Tibial nerve (tissue), 4 donors: ENCODE data around the gene ZFPM1. TPM values are rescaled to one million over a fixed set of nuclear protein-coding genes. Genes with fewer than 3 reads are reported as not detected.

Experiments used
- DNase-seq, 2 donors: peaks; one replicate each; pipeline ENCODE4 v3.0.0-alpha.2; 2019; ENCODE audit warnings: low spot score in 2 of 2
- H3K27ac ChIP-seq, 4 donors: fragments of 200-600 bp; sonication (generic) in 3 of 4; one replicate each; pipeline ENCODE4 v1.5.1; 2017 to 2019; ENCODE audit warnings: mild to moderate bottlenecking in 1 of 4
- H3K27me3 ChIP-seq, 2 donors: fragments of 200-600 bp; sonication (generic) in 1 of 2; one replicate each; pipeline versions ENCODE4 v1.5.1 to v1.6.0; 2017 to 2019
- H3K36me3 ChIP-seq, 3 donors: fragments of 200-600 bp; sonication (generic); one replicate each; pipeline ENCODE4 v1.5.1; 2018 to 2019
- H3K4me1 ChIP-seq, 4 donors: fragments of 200-600 bp; sonication (generic) in 3 of 4; one replicate each; pipeline ENCODE4 v1.5.1; 2017 to 2019
- H3K4me3 ChIP-seq, 4 donors: fragments of 200-600 bp; sonication (generic) in 3 of 4; one replicate each; pipeline ENCODE4 v1.5.1; 2017 to 2019; ENCODE audit warnings: mild to moderate bottlenecking in 1 of 4, moderate library complexity in 1 of 4
- H3K9me3 ChIP-seq, 4 donors: fragments of 200-600 bp; sonication (generic) in 3 of 4; one replicate each; pipeline ENCODE4 v1.5.1; 2017 to 2019
- CTCF ChIP-seq, 5 experiments: fragments of 200-600 bp in 3 of 5; fragments of 450-650 bp in 2 of 5; sonication (generic) in 3 of 5; IDR thresholded peaks; one replicate each; pipeline ENCODE4 v1.5.1; 2016 to 2019; ENCODE audit warnings: antibody characterized with exemption in 5 of 5, mild to moderate bottlenecking in 3 of 5, moderate library complexity in 2 of 5
- EP300 ChIP-seq, 2 donors: sonication (generic); formaldehyde crosslinking; IDR thresholded peaks; one replicate each; pipeline ENCODE4 v1.6.1; 2017; ENCODE audit warnings: antibody characterized with exemption in 2 of 2, mild to moderate bottlenecking in 1 of 2
- POLR2A ChIP-seq, 2 donors: fragments of 450-650 bp; IDR thresholded peaks; one replicate each; pipeline ENCODE4 v1.6.1; 2017; ENCODE audit warnings: antibody characterized with exemption in 2 of 2, mild to moderate bottlenecking in 2 of 2, moderate library complexity in 2 of 2
- WGBS, 2 donors: methylation state at CpG; one replicate each; pipeline ENCODE4 v1.1.5; 2018; 5-methylcytosine and 5-hydroxymethylcytosine counted together
- total RNA-seq, 4 donors: library from RNA; depleted of rRNA; stranded (reverse); fragments of >200 nt; gene quantifications; one replicate each; pipeline ENCODE4 v1.1.0, GENCODE V29; 2016

Gene ZFPM1
- total RNA-seq, 4 donors from 2014 or later: 0.44 to 1.2 (median 0.71) TPM

DNA sequence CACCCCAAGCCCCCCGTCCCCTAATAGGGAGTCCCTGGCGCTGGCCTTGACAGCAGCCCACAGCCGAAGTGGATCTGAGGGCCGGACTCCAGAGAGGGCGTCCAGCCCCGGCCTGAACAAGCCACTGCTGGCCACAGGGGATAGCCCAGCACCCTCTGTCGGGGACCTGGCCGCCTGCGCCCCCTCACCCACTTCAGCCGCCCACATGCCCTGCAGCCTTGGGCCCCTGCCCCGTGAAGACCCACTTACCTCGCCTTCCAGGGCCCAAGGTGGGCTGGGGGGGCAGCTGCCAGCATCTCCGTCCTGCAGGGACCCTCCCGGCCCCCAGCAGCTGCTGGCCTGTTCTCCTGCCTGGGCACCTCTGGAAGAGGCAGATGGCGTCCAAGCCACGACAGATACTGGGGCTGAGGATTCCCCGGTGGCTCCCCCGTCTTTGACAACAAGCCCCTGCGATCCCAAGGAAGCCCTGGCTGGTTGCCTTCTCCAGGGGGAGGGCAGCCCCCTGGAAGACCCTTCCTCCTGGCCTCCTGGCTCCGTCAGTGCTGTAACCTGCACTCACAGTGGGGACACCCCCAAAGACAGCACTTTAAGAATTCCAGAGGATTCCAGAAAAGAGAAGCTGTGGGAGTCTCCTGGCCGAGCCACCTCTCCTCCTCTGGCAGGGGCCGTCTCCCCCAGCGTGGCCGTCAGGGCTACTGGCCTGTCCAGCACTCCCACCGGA, 19.3 kb upstream of the ZFPM1 start:
- H3K27me3 ChIP-seq: peaks cover 0 to 22% of the 10 kb centered on the region in 2 donors
- WGBS, 2 donors: 88 to 91% methylated on average over 12 to 22 of the region's 25 CpGs
- no peak for TF ChIP-seq CTCF (IDR thresholded peaks at IDR 0.05)
- no peak for TF ChIP-seq EP300 (IDR thresholded peaks at IDR 0.05)
- no peak for TF ChIP-seq POLR2A (IDR thresholded peaks at IDR 0.05)

DNA sequence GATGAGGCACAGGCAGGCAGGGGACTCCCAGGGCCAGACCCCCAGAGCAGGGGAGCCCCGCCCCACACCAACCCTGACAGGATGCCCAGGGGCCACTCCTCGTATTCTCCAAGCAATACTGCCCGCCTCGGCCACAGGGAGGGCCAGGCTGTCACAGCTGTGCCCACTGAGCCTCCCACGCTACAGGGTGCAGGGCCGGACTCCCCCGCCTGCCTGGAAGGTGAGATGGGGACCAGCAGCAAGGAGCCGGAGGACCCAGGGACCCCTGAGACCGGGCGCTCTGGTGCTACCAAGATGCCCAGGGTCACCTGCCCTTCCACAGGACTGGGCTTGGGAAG, 18.8 kb upstream of the ZFPM1 start:
- TF ChIP-seq CTCF (IDR thresholded peaks at IDR 0.05) (no peak), EP300 (IDR thresholded peaks at IDR 0.05) (no peak), POLR2A (IDR thresholded peaks at IDR 0.05) (no peak)
- Histone ChIP-seq H3K27me3 (peaks cover 0 to 17% of the 10 kb centered on the region in 2 donors), H3K36me3 (no peaks in the 10 kb centered on the region), H3K4me3 (no peak overlapping the region), H3K4me1 (peaks cover 0 to 29% (median 2%) of the 10 kb centered on the region in 4 donors), H3K9me3 (no peaks in the 10 kb centered on the region), H3K27ac (no peak overlapping the region)
- 85 to 100% methylated on average over 3 to 6 of the region's 10 CpGs for WGBS, 2 donors
- DNase-seq: no peak

More for the DNA sequence above, 19.3 kb upstream of the ZFPM1 start:
- Histone ChIP-seq H3K36me3 (no peaks in the 10 kb centered on the region), H3K4me3 (no peak overlapping the region), H3K4me1 (peaks cover 0 to 33% (median 2%) of the 10 kb centered on the region in 4 donors), H3K9me3 (no peaks in the 10 kb centered on the region), H3K27ac (no peak overlapping the region)
- no peak for DNase-seq

DNA sequence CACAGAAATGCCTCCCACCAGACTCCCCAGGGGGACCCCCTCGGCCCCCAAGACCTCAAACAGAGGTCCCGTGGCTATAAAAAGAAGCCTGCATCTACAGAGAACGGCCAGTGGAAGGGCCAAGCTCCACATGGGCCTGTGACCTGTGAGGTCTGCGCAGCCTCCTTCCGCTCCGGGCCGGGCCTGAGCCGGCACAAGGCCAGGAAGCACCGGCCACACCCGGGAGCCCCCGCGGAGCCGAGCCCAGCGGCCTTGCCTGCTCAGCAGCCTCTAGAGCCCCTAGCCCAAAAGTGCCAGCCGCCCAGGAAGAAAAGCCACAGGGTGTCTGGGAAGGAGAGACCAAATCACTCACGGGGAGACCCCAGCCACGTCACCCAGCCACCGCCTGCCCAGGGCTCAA, 18.3 kb upstream of the ZFPM1 start:
- TF ChIP-seq POLR2A (IDR thresholded peaks at IDR 0.05) (no peak), EP300 (IDR thresholded peaks at IDR 0.05) (no peak), CTCF (IDR thresholded peaks at IDR 0.05) (no peak)
- peaks cover 0 to 13% of the 10 kb centered on the region in 2 donors for H3K27me3 ChIP-seq
- no peak for DNase-seq
- H3K27ac ChIP-seq: no peak overlapping the region
- H3K4me1 ChIP-seq: peaks cover 0 to 25% (median 2%) of the 10 kb centered on the region in 4 donors
- H3K36me3 ChIP-seq: no peaks in the 10 kb centered on the region
- H3K4me3 ChIP-seq: no peak overlapping the region
- WGBS, 2 donors: 71 to 76% methylated on average over 17 of the region's 18 CpGs
- no peaks in the 10 kb centered on the region for H3K9me3 ChIP-seq

DNA sequence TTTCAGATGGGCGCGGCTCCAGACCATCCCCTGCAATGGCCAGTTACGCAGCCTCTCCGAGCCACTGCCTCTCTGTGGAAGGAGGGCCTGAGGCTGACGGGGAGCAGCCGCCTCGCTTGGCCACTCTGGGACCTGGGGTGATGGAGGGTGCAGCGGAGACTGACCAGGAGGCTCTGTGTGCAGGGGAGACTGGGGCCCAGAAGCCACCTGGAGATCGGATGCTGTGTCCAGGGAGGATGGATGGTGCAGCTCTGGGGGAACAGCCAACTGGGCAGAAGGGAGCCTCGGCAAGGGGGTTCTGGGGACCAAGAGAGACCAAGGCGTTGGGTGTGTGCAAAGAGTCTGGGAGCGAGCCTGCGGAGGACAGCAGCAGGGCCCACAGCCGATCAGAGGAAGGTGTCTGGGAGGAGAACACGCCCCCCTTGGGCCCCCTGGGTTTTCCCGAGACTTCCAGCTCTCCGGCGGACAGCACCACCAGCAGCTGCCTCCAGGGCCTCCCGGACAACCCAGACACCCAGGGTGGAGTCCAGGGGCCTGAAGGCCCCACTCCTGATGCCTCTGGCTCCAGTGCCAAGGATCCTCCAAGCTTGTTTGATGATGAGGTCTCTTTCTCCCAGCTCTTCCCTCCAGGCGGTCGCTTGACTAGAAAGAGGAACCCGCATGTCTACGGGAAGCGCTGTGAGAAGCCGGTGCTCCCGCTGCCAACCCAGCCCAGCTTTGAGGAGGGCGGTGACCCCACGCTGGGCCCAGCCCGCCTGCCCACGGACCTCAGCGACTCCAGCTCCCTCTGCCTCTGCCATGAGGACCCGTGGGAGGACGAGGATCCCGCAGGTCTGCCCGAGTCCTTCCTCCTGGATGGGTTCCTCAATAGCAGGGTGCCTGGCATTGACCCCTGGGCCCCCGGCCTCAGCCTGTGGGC, 17.4 kb upstream of the ZFPM1 start:
- peaks cover 0 to 4% of the 10 kb centered on the region in 2 donors for H3K27me3 ChIP-seq
- peaks cover 0 to 15% (median 0%) of the 10 kb centered on the region in 4 donors for H3K4me1 ChIP-seq
- H3K36me3 ChIP-seq: no peaks in the 10 kb centered on the region
- TF ChIP-seq POLR2A (IDR thresholded peaks at IDR 0.05): no peak
- no peak for TF ChIP-seq EP300 (IDR thresholded peaks at IDR 0.05)
- TF ChIP-seq CTCF (IDR thresholded peaks at IDR 0.05): no peak
- H3K27ac ChIP-seq: no peak overlapping the region
- 82 to 84% methylated on average over 30 to 34 of the region's 36 CpGs for WGBS, 2 donors
- H3K9me3 ChIP-seq: no peaks in the 10 kb centered on the region
- no peak for DNase-seq
- H3K4me3 ChIP-seq: no peak overlapping the region

- WGBS, 2 donors: 93 to 94% methylated on average over 32 to 36 of the region's 36 CpGs
- H3K4me1 ChIP-seq: peaks cover 0 to 6% (median 0%) of the 10 kb centered on the region in 4 donors
- H3K36me3 ChIP-seq: no peaks in the 10 kb centered on the region
- no peak overlapping the region for H3K27ac ChIP-seq
- no peak for DNase-seq
- H3K4me3 ChIP-seq: no peak overlapping the region
- peaks cover 0 to under 1% of the 10 kb centered on the region in 2 donors for H3K27me3 ChIP-seq
- no peaks in the 10 kb centered on the region for H3K9me3 ChIP-seq
- no peak for TF ChIP-seq POLR2A (IDR thresholded peaks at IDR 0.05)
- TF ChIP-seq CTCF (IDR thresholded peaks at IDR 0.05): no peak
- no peak for TF ChIP-seq EP300 (IDR thresholded peaks at IDR 0.05)
Measured at GRCh38 chr16:88436796-88437195, 16.3 kb upstream of the ZFPM1 start.
